SK-N-SH (cell line): ENCODE data around the gene SRRM1. TPM values are rescaled to one million over a fixed set of nuclear protein-coding genes. Genes with fewer than 3 reads are reported as not detected.

Experiments used
- CTCF ChIA-PET: fragments of 300-600, 350-600 bp; formaldehyde crosslinking; extraction: SDS; loops from one replicate; lab custom pipeline; 2021; lab: Yijun Ruan, JAX
- POLR2A ChIA-PET: fragments of 350-600 bp; sonication (Branson Sonifier 250); formaldehyde crosslinking; extraction: SDS; loops from one replicate; lab custom pipeline; 2020; ENCODE audit warnings: antibody characterized with exemption, inconsistent platforms; lab: Yijun Ruan, JAX
- DNase-seq: peaks from one replicate; pipeline ENCODE4 v3.0.0; 2012
- H2AFZ ChIP-seq: fragments of 200-600 bp; sonication (generic); 2 replicates; pipeline ENCODE4 v1.8.1; 2016; ENCODE audit warnings: antibody characterized with exemption, mild to moderate bottlenecking, low read depth
- H3F3A ChIP-seq: fragments of 200-600 bp; sonication (generic); replicated peaks from 2 replicates; pipeline ENCODE3; 2016; ENCODE audit warnings: antibody characterized with exemption, mild to moderate bottlenecking; ENCODE audit not compliant: insufficient read depth
- H3K27ac ChIP-seq, 2 experiments: fragments of 200-500 bp in 1 of 2; fragments of 200-600 bp in 1 of 2; sonication (Bioruptor generic) in 1 of 2; sonication (generic), shearing (Covaris generic) in 1 of 2; 2 replicates each; pipeline versions ENCODE4 v1.5.1 to v1.6.1; 2014 to 2016; ENCODE audit warnings: low read depth in 2 of 2, inconsistent platforms in 1 of 2, low read length in 1 of 2, mild to moderate bottlenecking in 1 of 2, mixed read lengths in 1 of 2
- H3K27me3 ChIP-seq: fragments of 200-600 bp; sonication (generic), shearing (Covaris generic); 2 replicates; pipeline ENCODE4 v1.6.1; 2016; ENCODE audit warnings: mixed run types; ENCODE audit not compliant: insufficient read depth
- H3K36me3 ChIP-seq, 2 experiments: fragments of 200-500 bp in 1 of 2; fragments of 200-600 bp in 1 of 2; sonication (Bioruptor generic) in 1 of 2; sonication (generic) in 1 of 2; replicated peaks in 1 of 2; 2 replicates each; pipeline versions ENCODE3 to v1.5.1; 2014 to 2016; ENCODE audit warnings: low read length in 1 of 2, mild to moderate bottlenecking in 1 of 2; ENCODE audit not compliant: insufficient read depth in 2 of 2, control insufficient read depth in 1 of 2
- H3K4me1 ChIP-seq, 2 experiments: fragments of 200-500 bp in 1 of 2; fragments of 200-600 bp in 1 of 2; sonication (Bioruptor generic) in 1 of 2; sonication (generic), shearing (Covaris generic) in 1 of 2; 2 replicates each; pipeline versions ENCODE4 v1.5.1 to v1.6.1; 2014 to 2016; ENCODE audit warnings: low read depth in 1 of 2, low read length in 1 of 2, mixed run types in 1 of 2; ENCODE audit not compliant: insufficient read depth in 2 of 2, control insufficient read depth in 1 of 2
- H3K4me2 ChIP-seq: fragments of 200-600 bp; sonication (generic), shearing (Covaris generic); 2 replicates; pipeline ENCODE4 v1.6.1; 2017; ENCODE audit warnings: mixed run types
- H3K4me3 ChIP-seq, 2 experiments: fragments of 200-500 bp in 1 of 2; fragments of 200-600 bp in 1 of 2; sonication (Bioruptor generic) in 1 of 2; sonication (generic), shearing (Covaris generic) in 1 of 2; 2 replicates each; pipeline versions ENCODE4 v1.5.1 to v1.8.1; 2014 to 2016; ENCODE audit warnings: low read depth in 2 of 2, inconsistent platforms in 1 of 2, low read length in 1 of 2, mild to moderate bottlenecking in 1 of 2, mixed read lengths in 1 of 2, moderate library complexity in 1 of 2
- H3K79me2 ChIP-seq: fragments of 200-600 bp; sonication (generic); 2 replicates; pipeline ENCODE4 v1.8.1; 2017; ENCODE audit warnings: mild to moderate bottlenecking; ENCODE audit not compliant: insufficient read depth
- H3K9ac ChIP-seq: fragments of 200-600 bp; sonication (generic); 2 replicates; pipeline ENCODE4 v1.6.1; 2017; ENCODE audit warnings: mixed run types
- H3K9me2 ChIP-seq: fragments of 200-600 bp; sonication (generic); 2 replicates; pipeline ENCODE4 v1.6.1; 2017; ENCODE audit warnings: mixed run types
- H3K9me3 ChIP-seq: fragments of 200-600 bp; sonication (generic); 2 replicates; pipeline ENCODE4 v1.6.1; 2017; ENCODE audit warnings: mixed run types, mild to moderate bottlenecking, moderate library complexity
- H4K20me1 ChIP-seq: fragments of 200-600 bp; sonication (generic); 2 replicates; pipeline ENCODE4 v1.6.1; 2017; ENCODE audit warnings: mild to moderate bottlenecking, mixed run types; ENCODE audit not compliant: insufficient read depth
- ELF1 ChIP-seq: IDR thresholded peaks from 2 replicates; pipeline ENCODE4 v1.4.0; 2012
- EP300 ChIP-seq, 2 experiments: IDR thresholded peaks; 2 replicates each; pipeline versions ENCODE4 v1.4.0 to v1.6.1; 2012; ENCODE audit warnings: borderline replicate concordance in 1 of 2, low read depth in 1 of 2, low read length in 1 of 2
- FOXJ3 ChIP-seq: sonication (generic); formaldehyde crosslinking; IDR thresholded peaks from 2 replicates; pipeline ENCODE4 v1.5.1; 2020; ENCODE audit warnings: mild to moderate bottlenecking, missing genetic modification reagents
- JUND ChIP-seq: IDR thresholded peaks from 2 replicates; pipeline ENCODE4 v1.4.0; 2012
- NFIC ChIP-seq: IDR thresholded peaks from 2 replicates; pipeline ENCODE4 v1.4.0; 2012; ENCODE audit warnings: borderline replicate concordance
- NRF1 ChIP-seq: IDR thresholded peaks from 2 replicates; pipeline ENCODE4 v1.6.1; 2012; ENCODE audit warnings: low read depth, mild to moderate bottlenecking, low read length
- TEAD4 ChIP-seq: IDR thresholded peaks from 2 replicates; pipeline ENCODE4 v1.4.0; 2012; ENCODE audit warnings: mild to moderate bottlenecking, borderline replicate concordance; ENCODE audit not compliant: insufficient read depth
- YY1 ChIP-seq: IDR thresholded peaks from 2 replicates; pipeline ENCODE4 v1.4.0; 2012; ENCODE audit warnings: low read depth, mild to moderate bottlenecking
- WGBS: methylation state at CpG from one replicate; pipeline ENCODE4 v1.1.6; 2017; ENCODE audit warnings: low lambda C conversion rate; 5-methylcytosine and 5-hydroxymethylcytosine counted together
- polyA plus RNA-seq, 3 experiments: library from polyadenylated mRNA; depleted of rRNA; stranded (reverse); fragments of >200 nt; gene quantifications; 2 replicates each; pipeline ENCODE4 v1.2.3, GENCODE V29; 2012
- TF ChIP-seq, protein P1 (sequence below): fragments of 150-350 bp; IDR thresholded peaks from 2 replicates; pipeline ENCODE4 v1.6.1; 2017; ENCODE audit warnings: antibody characterized with exemption, low read length, low read depth, borderline replicate concordance
- TF ChIP-seq, protein P2 (sequence below): IDR thresholded peaks from 2 replicates; pipeline ENCODE4 v1.4.0; 2012; ENCODE audit warnings: low read depth, borderline replicate concordance
- TF ChIP-seq, protein P3 (sequence below): IDR thresholded peaks from 2 replicates; pipeline ENCODE4 v1.4.0; 2012; ENCODE audit warnings: low read depth, borderline replicate concordance
- TF ChIP-seq, protein P4 (sequence below): fragments of 150-350 bp; IDR thresholded peaks from 2 replicates; pipeline ENCODE4 v1.6.1; 2016; ENCODE audit warnings: mild to moderate bottlenecking, low read depth, low read length
- TF ChIP-seq, protein P5 (sequence below): IDR thresholded peaks from 2 replicates; pipeline ENCODE4 v1.4.0; 2012; ENCODE audit warnings: low read depth

SRRM1 gene
- polyA plus RNA-seq, 1 of the 3 experiments (the other 2 are of a cell fraction) = 52.3 TPM

DNA sequence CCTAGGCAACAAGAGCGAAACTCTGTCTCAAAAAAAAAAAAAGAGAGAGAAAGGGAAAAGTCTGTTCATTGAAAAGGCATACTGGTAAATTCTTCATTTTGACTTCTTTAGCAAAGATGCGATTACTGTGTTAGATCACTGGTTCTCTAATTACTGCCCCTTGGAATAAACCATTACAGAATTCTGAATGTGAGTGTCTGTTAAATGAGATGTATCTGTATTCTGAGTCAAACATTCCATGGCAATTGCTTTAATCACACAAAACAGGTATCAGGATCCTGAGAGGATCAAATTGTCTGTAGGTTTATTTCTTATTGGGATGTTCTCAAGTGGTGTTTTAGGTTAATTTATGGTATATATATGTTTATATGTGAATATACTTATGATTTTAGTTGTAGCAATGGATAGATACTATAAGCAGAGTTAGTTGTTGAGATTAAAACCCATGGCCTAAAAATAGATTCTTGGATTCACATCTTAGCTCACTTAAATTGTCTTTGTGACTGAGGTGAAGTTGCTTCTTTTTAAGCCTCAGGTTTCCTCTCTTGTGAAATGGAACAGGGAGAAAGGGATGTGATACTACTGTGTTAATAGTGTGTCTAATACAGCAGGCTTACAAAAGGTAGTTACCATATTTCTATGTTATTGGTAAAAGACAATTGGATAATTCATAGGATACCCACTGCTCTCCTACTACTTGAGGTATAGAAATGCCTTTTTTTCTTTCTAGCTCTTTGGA lies 16.2 kb downstream of the SRRM1 start:
- H3K79me2 ChIP-seq = peaks cover 89% of the 10 kb centered on the region

DNA sequence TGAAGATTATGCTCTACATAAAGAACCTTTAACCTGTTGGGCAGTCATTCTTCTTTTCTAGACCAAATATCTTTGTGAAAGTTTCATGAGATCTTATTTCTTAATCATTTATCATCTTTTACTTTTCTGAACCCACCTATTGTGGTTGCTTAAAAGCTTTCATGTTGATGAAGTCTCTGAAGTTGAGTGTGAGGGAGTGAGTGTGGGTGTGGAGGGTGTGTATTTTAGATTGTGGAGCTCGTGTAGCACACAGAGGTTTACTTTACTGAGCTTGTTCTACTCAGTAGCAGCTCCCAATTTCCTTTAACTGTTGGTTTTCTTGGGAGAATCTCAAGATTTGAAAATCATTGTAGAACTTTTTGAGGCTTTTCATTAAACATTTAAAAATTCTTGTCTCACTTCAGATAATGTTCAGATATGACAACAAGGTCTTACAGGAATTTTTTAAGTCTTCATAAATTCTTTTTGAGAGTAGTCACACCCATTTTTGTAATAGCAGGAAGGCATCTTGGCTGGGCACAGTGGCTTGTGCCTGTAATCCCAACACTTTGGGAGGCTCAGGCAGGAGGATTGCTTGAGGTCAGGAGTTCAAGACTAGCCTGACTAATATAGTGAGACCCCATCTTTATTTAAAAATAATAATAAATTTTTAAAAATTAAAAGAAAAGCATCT lies 17.0 kb downstream of the SRRM1 start:
- Histone ChIP-seq H3K27ac (peak overlapping the region in 1 of 2 experiments; percentile 39; a peak in 2 of 4 replicates), H4K20me1 (peaks cover 17% of the 10 kb centered on the region), H3K9ac (no peak overlapping the region), H3K9me3 (no peaks in the 10 kb centered on the region), H3K36me3 (peaks cover 84 to 88% of the 10 kb centered on the region in 2 experiments), H3K79me2 (peaks cover 88% of the 10 kb centered on the region), H3K9me2 (no peaks in the 10 kb centered on the region), H3K4me3 (no peak overlapping the region), H3K4me1 (no peaks in the 10 kb centered on the region), H3K27me3 (no peaks in the 10 kb centered on the region), H3K4me2 (no peak overlapping the region), H2AFZ (no peak overlapping the region), H3F3A (peaks cover 34% of the 10 kb centered on the region)
- WGBS = 82% methylated on average over 1 of the region's 1 CpG
- ChIA-PET POLR2A (no interaction called here), CTCF (interaction anchor here (1.1 to 1.4 kb wide), 5 partner anchors 23 to 177 kb away, joined by 3 to 5 read pairs (median 4); no protein-coding TSS in a partner anchor)
- TF ChIP-seq JUND = no peak
- no peak for DNase-seq

More for the DNA sequence above, 16.2 kb downstream of the SRRM1 start:
- TF ChIP-seq TEAD4 = no peak
- no peaks in the 10 kb centered on the region for H3K9me3 ChIP-seq
- ChIA-PET CTCF (interaction anchor here (0.9 to 1.4 kb wide), 6 partner anchors 23 to 177 kb away, joined by 3 to 5 read pairs (median 4); no protein-coding TSS in a partner anchor), POLR2A (interaction anchor here (0.7 kb wide), 1 partner anchor 18 kb away, joined by 4 read pairs; no protein-coding TSS in a partner anchor)
- H3K27me3 ChIP-seq = no peaks in the 10 kb centered on the region
- no peak for DNase-seq
- H3K27ac ChIP-seq = peak overlapping the region in 1 of 2 experiments; percentile 39; a peak in 2 of 4 replicates
- no peak overlapping the region for H3K4me2 ChIP-seq
- H3K9me2 ChIP-seq = no peaks in the 10 kb centered on the region
- H3K36me3 ChIP-seq = peaks cover 84 to 88% of the 10 kb centered on the region in 2 experiments
- peaks cover 40% of the 10 kb centered on the region for H3F3A ChIP-seq
- H2AFZ ChIP-seq = no peak overlapping the region
- no peak overlapping the region for H3K9ac ChIP-seq
- H3K4me1 ChIP-seq = no peaks in the 10 kb centered on the region
- peaks cover 17% of the 10 kb centered on the region for H4K20me1 ChIP-seq
- no peak overlapping the region for H3K4me3 ChIP-seq
- WGBS = 92% methylated on average over 2 of the region's 2 CpGs

DNA sequence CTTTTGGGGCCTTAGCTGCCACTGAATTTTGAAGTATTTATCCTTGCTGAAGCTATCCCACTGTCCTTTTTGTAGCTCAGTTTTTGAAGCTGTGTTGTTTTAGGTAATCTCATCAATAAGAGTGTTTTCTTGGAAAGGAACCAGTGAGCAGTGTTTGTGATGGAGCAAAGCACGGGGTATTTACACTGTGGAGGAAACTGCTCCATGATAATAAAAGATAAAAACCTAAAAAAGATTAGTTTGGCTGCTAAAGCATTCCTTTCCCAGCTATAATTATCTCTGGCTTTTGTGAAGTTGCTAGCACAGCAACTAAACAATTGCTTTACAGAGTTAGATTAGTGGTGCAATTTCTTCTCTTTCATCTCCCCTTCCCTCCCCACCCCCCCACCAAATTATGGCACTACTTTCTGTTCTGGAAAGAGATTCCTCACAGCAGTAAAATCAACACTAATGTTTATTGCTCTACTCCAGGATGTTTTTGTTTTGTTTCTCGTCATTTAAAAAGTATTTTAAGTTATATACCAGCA lies 21.5 kb downstream of the SRRM1 start:
- Histone ChIP-seq H3K27me3 (no peaks in the 10 kb centered on the region), H3K79me2 (peaks cover 48% of the 10 kb centered on the region), H2AFZ (no peak overlapping the region), H3K9ac (no peak overlapping the region), H4K20me1 (peaks cover 7% of the 10 kb centered on the region), H3K36me3 (peaks cover 83 to 87% of the 10 kb centered on the region in 2 experiments), H3K4me2 (no peak overlapping the region), H3K9me2 (no peaks in the 10 kb centered on the region), H3K4me1 (no peaks in the 10 kb centered on the region), H3K9me3 (no peaks in the 10 kb centered on the region), H3K27ac (no peak overlapping the region), H3K4me3 (no peak overlapping the region), H3F3A (peaks cover 14% of the 10 kb centered on the region)
- POLR2A ChIA-PET = interaction anchor here (0.6 kb wide), 1 partner anchor 15 kb away, joined by 3 read pairs; no protein-coding TSS in a partner anchor
- no peak for DNase-seq
- CTCF ChIA-PET = interaction anchor here (0.6 to 2.4 kb wide), 8 partner anchors 10 to 274 kb away, joined by 3 to 8 read pairs (median 4); no protein-coding TSS in a partner anchor
- WGBS = 85% methylated on average over 2 of the region's 2 CpGs
- no peak for TF ChIP-seq ELF1
- TF ChIP-seq NFIC = no peak
- TF ChIP-seq, protein P1, sequence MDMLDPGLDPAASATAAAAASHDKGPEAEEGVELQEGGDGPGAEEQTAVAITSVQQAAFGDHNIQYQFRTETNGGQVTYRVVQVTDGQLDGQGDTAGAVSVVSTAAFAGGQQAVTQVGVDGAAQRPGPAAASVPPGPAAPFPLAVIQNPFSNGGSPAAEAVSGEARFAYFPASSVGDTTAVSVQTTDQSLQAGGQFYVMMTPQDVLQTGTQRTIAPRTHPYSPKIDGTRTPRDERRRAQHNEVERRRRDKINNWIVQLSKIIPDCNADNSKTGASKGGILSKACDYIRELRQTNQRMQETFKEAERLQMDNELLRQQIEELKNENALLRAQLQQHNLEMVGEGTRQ = no peak
- TF ChIP-seq, protein P2, sequence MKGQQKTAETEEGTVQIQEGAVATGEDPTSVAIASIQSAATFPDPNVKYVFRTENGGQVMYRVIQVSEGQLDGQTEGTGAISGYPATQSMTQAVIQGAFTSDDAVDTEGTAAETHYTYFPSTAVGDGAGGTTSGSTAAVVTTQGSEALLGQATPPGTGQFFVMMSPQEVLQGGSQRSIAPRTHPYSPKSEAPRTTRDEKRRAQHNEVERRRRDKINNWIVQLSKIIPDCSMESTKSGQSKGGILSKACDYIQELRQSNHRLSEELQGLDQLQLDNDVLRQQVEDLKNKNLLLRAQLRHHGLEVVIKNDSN = no peak
- TF ChIP-seq FOXJ3 = no peak
- no peak for TF ChIP-seq YY1
- TF ChIP-seq, protein P3, sequence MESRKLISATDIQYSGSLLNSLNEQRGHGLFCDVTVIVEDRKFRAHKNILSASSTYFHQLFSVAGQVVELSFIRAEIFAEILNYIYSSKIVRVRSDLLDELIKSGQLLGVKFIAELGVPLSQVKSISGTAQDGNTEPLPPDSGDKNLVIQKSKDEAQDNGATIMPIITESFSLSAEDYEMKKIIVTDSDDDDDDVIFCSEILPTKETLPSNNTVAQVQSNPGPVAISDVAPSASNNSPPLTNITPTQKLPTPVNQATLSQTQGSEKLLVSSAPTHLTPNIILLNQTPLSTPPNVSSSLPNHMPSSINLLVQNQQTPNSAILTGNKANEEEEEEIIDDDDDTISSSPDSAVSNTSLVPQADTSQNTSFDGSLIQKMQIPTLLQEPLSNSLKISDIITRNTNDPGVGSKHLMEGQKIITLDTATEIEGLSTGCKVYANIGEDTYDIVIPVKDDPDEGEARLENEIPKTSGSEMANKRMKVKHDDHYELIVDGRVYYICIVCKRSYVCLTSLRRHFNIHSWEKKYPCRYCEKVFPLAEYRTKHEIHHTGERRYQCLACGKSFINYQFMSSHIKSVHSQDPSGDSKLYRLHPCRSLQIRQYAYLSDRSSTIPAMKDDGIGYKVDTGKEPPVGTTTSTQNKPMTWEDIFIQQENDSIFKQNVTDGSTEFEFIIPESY = no peak
- no peak for TF ChIP-seq JUND
- TF ChIP-seq, protein P4, sequence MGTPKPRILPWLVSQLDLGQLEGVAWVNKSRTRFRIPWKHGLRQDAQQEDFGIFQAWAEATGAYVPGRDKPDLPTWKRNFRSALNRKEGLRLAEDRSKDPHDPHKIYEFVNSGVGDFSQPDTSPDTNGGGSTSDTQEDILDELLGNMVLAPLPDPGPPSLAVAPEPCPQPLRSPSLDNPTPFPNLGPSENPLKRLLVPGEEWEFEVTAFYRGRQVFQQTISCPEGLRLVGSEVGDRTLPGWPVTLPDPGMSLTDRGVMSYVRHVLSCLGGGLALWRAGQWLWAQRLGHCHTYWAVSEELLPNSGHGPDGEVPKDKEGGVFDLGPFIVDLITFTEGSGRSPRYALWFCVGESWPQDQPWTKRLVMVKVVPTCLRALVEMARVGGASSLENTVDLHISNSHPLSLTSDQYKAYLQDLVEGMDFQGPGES = no peak
- TF ChIP-seq NRF1 = no peak
- TF ChIP-seq, protein P5, sequence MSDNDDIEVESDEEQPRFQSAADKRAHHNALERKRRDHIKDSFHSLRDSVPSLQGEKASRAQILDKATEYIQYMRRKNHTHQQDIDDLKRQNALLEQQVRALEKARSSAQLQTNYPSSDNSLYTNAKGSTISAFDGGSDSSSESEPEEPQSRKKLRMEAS = no peak
- TF ChIP-seq EP300 (IDR thresholded peaks at IDR 0.05; ENCODE audit: borderline replicate concordance in 1 of 2, low read depth in 1 of 2, low read length in 1 of 2) = no peak
